NCI-H1048 (cell line): ENCODE results near the gene KAT8.
"Not testable (repeated sequence)": the region's sequence is repeated elsewhere in the genome, so short reads cannot be mapped to it uniquely, and the experiment has no call there.

Experiments
- DNase-seq: peaks from one replicate; lab custom pipeline; 2025; lab: John Stamatoyannopoulos, UW

KAT8 gene

GRCh38 chr16:31083981-31084380, 33.5 kb upstream of the KAT8 start:
- DNase-seq, result no peak

- DNase-seq, result no peak
Observed at GRCh38 chr16:31084584-31085302, 32.7 kb upstream of the KAT8 start.

GRCh38 chr16:31085411-31085810, 32.1 kb upstream of the KAT8 start:
- peak; percentile 35 for DNase-seq

- no peak for DNase-seq
Observed at GRCh38 chr16:31085873-31086628, 31.4 kb upstream of the KAT8 start.

GRCh38 chr16:31086629-31086906, 30.9 kb upstream of the KAT8 start:
- no peak for DNase-seq

GRCh38 chr16:31087481-31087880, 30.0 kb upstream of the KAT8 start:
- DNase-seq, result no peak

- DNase-seq, result no peak
Observed at GRCh38 chr16:31087971-31088370, 29.5 kb upstream of the KAT8 start.

- no peak for DNase-seq
Observed at GRCh38 chr16:31088459-31089183, 28.8 kb upstream of the KAT8 start, which contains the start of gene PRSS53. TSS of gene PRSS53 (minus strand) at chr16:31088943. CDS start at chr16:31088809, 134 bp downstream.

GRCh38 chr16:31089199-31089598, 28.3 kb upstream of the KAT8 start:
- DNase-seq, result no peak

GRCh38 chr16:31090540-31090939, 26.9 kb upstream of the KAT8 start:
- DNase-seq, result no peak

GRCh38 chr16:31092330-31092729, 25.1 kb upstream of the KAT8 start:
- DNase-seq, result no peak

GRCh38 chr16:31093132-31093703, 24.2 kb upstream of the KAT8 start:
- DNase-seq, result no peak

- DNase-seq, result no peak
Observed at GRCh38 chr16:31094088-31094423, 23.4 kb upstream of the KAT8 start.

GRCh38 chr16:31094424-31095120, 22.9 kb upstream of the KAT8 start, which contains the start of gene VKORC1:
TSS of gene VKORC1 (minus strand) at chr16:31094797. CDS start at chr16:31094729, 68 bp downstream.
- DNase-seq, result peak; percentile 87

GRCh38 chr16:31099860-31100638, 17.4 kb upstream of the KAT8 start:
- no peak for DNase-seq

GRCh38 chr16:31100876-31101641, 16.4 kb upstream of the KAT8 start:
- DNase-seq, result not testable (repeated sequence)

GRCh38 chr16:31105677-31106213, 11.7 kb upstream of the KAT8 start:
- DNase-seq, result no peak

GRCh38 chr16:31106509-31107464, 10.7 kb upstream of the KAT8 start:
- no peak for DNase-seq

GRCh38 chr16:31107465-31107867, 10.0 kb upstream of the KAT8 start:
- no peak for DNase-seq
